Ramos (cell line): ENCODE data around the gene COL4A1.

Experiments
- in situ Hi-C: fragments of 300-500 bp; cut with MboI; formaldehyde crosslinking; loops from one replicate; pipeline ENCODE4 v1.14.3; 2022; ENCODE audit warnings: low sequenced_read_pairs; ENCODE audit not compliant: unreplicated experiment

Gene COL4A1

GRCh38 chr13:110155072-110155471, 151.9 kb downstream of the COL4A1 start:
- in situ Hi-C loops = no loop called here

- in situ Hi-C loops = no loop called here
These were observed 152.5 kb downstream of the COL4A1 start for GRCh38 chr13:110154410-110154933.

GRCh38 chr13:110152351-110152750, 154.6 kb downstream of the COL4A1 start:
- in situ Hi-C loops = no loop called here

GRCh38 chr13:110151462-110151861, 155.5 kb downstream of the COL4A1 start:
- in situ Hi-C loops = no loop called here

- in situ Hi-C loops = no loop called here
These were observed 156.4 kb downstream of the COL4A1 start for GRCh38 chr13:110150384-110151101.

- in situ Hi-C loops = no loop called here
These were observed 157.9 kb downstream of the COL4A1 start for GRCh38 chr13:110149036-110149435.

- in situ Hi-C loops = no loop called here
These were observed 166.9 kb downstream of the COL4A1 start for GRCh38 chr13:110140099-110140498.

GRCh38 chr13:110138700-110139036, 168.3 kb downstream of the COL4A1 start:
- in situ Hi-C loops = no loop called here

- in situ Hi-C loops = no loop called here
These were observed 168.8 kb downstream of the COL4A1 start for GRCh38 chr13:110138010-110138699.

- in situ Hi-C loops = no loop called here
These were observed 169.3 kb downstream of the COL4A1 start for GRCh38 chr13:110137680-110138009.

- in situ Hi-C loops = no loop called here
These were observed 170.0 kb downstream of the COL4A1 start for GRCh38 chr13:110136660-110137585.

GRCh38 chr13:110135977-110136597, 170.9 kb downstream of the COL4A1 start:
- in situ Hi-C loops = no loop called here

- in situ Hi-C loops = no loop called here
These were observed 172.2 kb downstream of the COL4A1 start for GRCh38 chr13:110134801-110135200.

GRCh38 chr13:110133425-110134235, 173.3 kb downstream of the COL4A1 start:
- in situ Hi-C loops = no loop called here

- in situ Hi-C loops = no loop called here
These were observed 174.6 kb downstream of the COL4A1 start for GRCh38 chr13:110132225-110132982.

- in situ Hi-C loops = no loop called here
These were observed 175.5 kb downstream of the COL4A1 start for GRCh38 chr13:110131424-110131823.

GRCh38 chr13:110130431-110130830, 176.5 kb downstream of the COL4A1 start:
- in situ Hi-C loops = no loop called here

GRCh38 chr13:110129539-110130186, 177.3 kb downstream of the COL4A1 start:
- in situ Hi-C loops = no loop called here
